ENCODE measurements around the gene TMEM205.
A peak's percentile ranks its signal among the peaks of the same experiment; 100 is the strongest.
"Not testable (repeated sequence)": the region's sequence is repeated elsewhere in the genome, so short reads cannot be mapped to it uniquely, and the experiment has no call there.

TMEM205 gene

GRCh38 chr19:11347546-11348039 is 1.5 kb upstream of the TMEM205 start (continued):
- TF ChIP-seq CSRNP3 (CRISPR knock-in tag; IDR thresholded peaks at IDR 0.05) (no peak), PATZ1 (CRISPR knock-in tag; IDR thresholded peaks at IDR 0.05; ENCODE audit: borderline replicate concordance) (no peak), ESRRG (CRISPR knock-in tag; IDR thresholded peaks at IDR 0.05) (no peak), SNAI2 (CRISPR knock-in tag; IDR thresholded peaks at IDR 0.05) (no peak), ZFP3 (CRISPR knock-in tag; IDR thresholded peaks at IDR 0.05) (no peak), ZC3H10 (CRISPR knock-in tag; IDR thresholded peaks at IDR 0.05) (no peak), ARNTL (CRISPR knock-in tag; IDR thresholded peaks at IDR 0.05; ENCODE audit: borderline replicate concordance, low read depth) (no peak), GLIS3 (CRISPR knock-in tag; IDR thresholded peaks at IDR 0.05) (no peak), OSR1 (CRISPR knock-in tag; IDR thresholded peaks at IDR 0.05) (no peak), ISL1 (CRISPR knock-in tag; IDR thresholded peaks at IDR 0.05) (no peak), CSDC2 (CRISPR knock-in tag; IDR thresholded peaks at IDR 0.05) (no peak), ZNF8 (CRISPR knock-in tag; IDR thresholded peaks at IDR 0.05) (no peak)

- no peak for ATAC-seq
- TF ChIP-seq BACH2 (CRISPR knock-in tag; IDR thresholded peaks at IDR 0.05; ENCODE audit: borderline replicate concordance) (no peak), ZC3H10 (CRISPR knock-in tag; IDR thresholded peaks at IDR 0.05) (no peak)
Measured at GRCh38 chr19:11345122-11345803, 805 bp downstream of the TMEM205 start.

GRCh38 chr19:11342429-11342828 is 3.6 kb downstream of the TMEM205 start:
- TF ChIP-seq GLIS3 (CRISPR knock-in tag; IDR thresholded peaks at IDR 0.05), result no peak
- no peak for TF ChIP-seq ZFP30 (CRISPR knock-in tag; IDR thresholded peaks at IDR 0.05)
- no peak for ATAC-seq

- ATAC-seq, result not testable (repeated sequence)
Measured at GRCh38 chr19:11340099-11340467, 6.0 kb downstream of the TMEM205 start.

- peak; percentile 92 for ATAC-seq
Measured at GRCh38 chr19:11339254-11340098, 6.6 kb downstream of the TMEM205 start, which contains the start of gene RAB3D. Gene RAB3D, minus strand, starts transcription at chr19:11339657. Its CDS starts 2,258 bp downstream, at chr19:11337399.

More at GRCh38 chr19:11339254-11340098, 6.6 kb downstream of the TMEM205 start, which contains the start of gene RAB3D:
- no peak for TF ChIP-seq ZFP30 (CRISPR knock-in tag; IDR thresholded peaks at IDR 0.05)
- TF ChIP-seq ESRRG (CRISPR knock-in tag; IDR thresholded peaks at IDR 0.05), result no peak
- TF ChIP-seq ZFP3 (CRISPR knock-in tag; IDR thresholded peaks at IDR 0.05), result no peak
- no peak for TF ChIP-seq TSHZ2 (CRISPR knock-in tag; IDR thresholded peaks at IDR 0.05)
- no peak for TF ChIP-seq PATZ1 (CRISPR knock-in tag; IDR thresholded peaks at IDR 0.05; ENCODE audit: borderline replicate concordance)
- no peak for TF ChIP-seq CSRNP3 (CRISPR knock-in tag; IDR thresholded peaks at IDR 0.05)
- TF ChIP-seq GLIS3 (CRISPR knock-in tag; IDR thresholded peaks at IDR 0.05), result no peak
